Amniotic stem cell (primary cell): ENCODE measurements around the gene MTCL3.
A peak's percentile ranks its signal among the peaks of the same experiment; 100 is the strongest.

Experiments used
- DNase-seq: peaks from one replicate; lab custom pipeline; 2025; lab: John Stamatoyannopoulos, UW

The MTCL3 gene

DNA sequence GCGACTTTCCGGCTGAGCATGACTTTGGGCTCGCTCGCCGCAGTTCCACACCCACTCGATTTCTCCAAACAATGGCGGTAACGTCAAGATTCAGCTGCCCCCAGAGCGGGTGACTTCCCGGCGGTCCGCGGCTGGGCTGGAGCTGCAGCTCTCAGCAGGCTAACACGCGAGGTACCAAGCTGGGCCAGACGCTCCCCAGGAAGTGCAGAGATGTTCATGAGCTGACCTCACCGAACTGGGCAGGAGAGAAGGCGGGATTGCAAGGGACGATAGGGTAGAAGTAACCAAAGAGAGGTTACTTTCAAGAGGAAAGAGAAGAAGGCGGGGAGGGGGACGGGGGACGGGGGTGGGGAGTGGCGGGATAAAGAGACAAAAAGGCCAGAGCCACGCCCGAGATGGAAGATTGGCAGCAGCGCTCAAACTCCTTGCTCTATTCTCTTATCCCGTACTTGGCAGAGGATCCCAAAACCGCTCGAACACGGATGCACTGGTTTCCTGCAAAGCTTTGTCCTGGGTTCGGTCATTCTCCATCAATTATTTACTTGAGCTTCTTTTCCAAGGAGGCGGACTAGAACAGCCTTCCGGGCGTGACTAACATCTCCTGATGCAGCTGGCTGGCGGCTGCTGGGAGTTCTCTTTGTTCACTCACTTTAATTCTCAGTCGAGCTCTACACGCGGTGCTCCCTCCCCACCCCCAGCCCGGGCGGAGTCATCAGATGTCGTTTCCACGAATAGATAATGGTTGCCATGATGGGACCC, at the start of gene MTCL3:
MTCL3 (minus strand) TSS at position 626 of the 759 bp plus-strand sequence.
- DNase-seq: no peak

DNA sequence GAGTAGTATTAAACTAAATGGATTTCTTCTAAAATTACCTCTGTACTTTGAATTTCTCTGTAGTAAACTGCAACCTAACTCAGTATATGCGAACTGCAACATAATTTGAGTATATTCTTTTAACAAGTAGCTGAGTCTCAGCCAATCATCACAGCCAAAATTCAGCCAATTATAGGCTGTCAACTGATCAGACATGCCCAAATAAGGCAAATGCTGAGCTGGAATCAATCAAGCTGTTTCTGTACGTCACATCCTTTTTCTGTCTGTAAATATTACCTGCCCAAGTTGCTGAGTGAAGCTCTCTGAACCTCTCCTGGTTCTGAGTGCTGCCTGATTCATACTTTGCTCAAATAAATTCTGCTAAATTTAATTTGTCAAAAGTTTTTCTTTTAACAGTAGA, 48.3 kb upstream of the MTCL3 start:
- no peak for DNase-seq

DNA sequence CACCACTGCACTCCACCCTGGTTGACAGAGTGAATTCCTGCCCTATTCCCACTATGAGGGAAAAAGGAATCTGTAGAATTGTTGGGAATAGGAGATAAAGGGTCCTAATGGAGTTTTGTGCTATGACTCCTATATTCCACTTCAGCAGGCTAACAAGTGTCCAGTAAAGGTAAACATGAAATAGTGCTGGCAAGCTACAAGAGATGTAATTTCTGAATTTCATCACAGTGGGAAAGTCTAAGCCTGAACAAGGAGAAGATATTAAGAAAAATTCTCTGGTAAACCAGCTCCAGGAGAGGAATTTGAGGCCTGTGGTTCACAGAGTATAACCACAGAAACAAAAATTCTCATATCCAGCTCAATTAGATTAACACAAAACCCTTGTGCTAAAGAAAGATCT, 47.5 kb upstream of the MTCL3 start:
- no peak for DNase-seq

DNA sequence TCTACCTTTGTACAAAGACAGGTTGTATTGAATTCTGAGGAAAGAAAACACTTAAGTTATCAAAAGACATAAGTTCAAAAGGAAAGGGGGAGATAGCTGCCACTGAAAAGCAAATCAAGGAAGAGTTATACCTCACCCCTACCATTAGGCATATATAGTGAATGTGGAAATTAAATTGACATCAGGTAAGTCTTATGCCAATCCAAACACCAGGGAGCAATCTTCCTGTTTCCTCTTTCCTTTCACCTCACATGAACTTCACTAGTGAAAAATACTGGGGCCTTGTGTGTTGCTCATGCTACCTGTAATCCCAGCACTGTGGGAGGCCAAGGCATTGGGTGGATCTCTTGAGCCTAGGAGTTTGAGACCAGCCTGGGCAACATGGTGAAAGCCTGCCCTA, 47.0 kb upstream of the MTCL3 start:
- no peak for DNase-seq

GRCh38 chr6:127564761-127565160, 45.6 kb upstream of the MTCL3 start:
- DNase-seq: no peak

- no peak for DNase-seq
These were observed 42.5 kb upstream of the MTCL3 start for GRCh38 chr6:127561660-127562059.

DNA sequence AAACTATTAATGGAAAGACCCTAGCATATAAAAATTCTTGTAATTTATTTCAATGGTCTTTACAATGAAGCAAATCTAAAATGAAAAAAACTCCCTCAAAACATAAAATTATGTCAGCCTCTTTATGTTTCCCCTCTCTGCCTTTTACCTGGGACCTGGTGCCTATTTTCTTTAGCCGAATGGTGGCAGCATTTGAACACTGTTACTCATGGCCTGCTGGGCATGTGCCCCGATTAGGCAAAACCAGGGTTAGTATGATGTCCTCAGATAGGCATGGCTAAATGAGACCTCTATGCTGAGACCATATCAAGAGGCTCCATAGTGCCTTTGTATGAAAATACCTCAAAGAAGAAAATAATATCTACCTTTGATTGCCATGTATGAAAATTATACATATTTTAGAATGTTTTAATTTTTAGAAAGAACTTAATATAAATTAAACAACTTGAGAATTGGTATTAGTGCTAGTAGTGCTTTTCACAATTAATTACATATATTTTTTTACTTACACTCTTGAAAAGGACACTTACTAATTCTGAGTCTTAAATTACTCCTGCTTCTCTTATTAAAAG, 35.4 kb upstream of the MTCL3 start:
- no peak for DNase-seq

GRCh38 chr6:127550403-127550802, 31.3 kb upstream of the MTCL3 start:
- DNase-seq: no peak

DNA sequence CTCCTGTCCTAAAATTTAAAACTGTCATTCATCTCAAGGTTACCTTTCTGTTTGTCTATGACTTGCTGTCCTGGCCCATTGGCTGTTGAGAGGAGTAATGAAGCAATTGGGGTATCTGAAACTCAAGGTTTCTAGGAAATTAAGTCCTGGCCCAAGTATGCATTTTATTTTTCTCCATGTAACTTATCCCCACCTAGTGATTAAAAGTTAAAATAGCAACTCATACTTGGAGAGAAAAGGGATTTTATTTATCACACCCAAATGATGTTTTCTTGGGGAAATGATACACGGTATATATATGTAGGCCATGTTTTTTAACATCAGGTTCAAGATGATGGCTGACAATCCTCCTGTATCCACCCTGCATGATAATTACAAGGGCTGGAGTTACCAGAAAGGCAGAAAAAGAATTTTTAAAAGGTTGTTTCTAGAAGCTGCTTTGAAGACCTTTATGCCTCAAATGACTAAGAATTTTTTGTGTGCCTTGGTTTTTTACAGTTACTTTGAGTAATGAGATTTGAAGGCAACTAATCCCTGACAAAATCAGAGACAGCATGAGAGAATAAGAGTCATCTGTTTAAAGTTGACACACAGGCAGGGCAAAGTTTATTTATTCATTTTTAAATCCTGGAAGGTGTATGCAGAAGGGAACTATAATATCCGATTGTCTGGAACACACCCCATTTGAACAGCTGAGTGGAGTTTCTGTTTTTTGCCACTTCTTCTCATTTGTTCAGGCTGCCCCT, 28.9 kb upstream of the MTCL3 start:
- DNase-seq: no peak

DNA sequence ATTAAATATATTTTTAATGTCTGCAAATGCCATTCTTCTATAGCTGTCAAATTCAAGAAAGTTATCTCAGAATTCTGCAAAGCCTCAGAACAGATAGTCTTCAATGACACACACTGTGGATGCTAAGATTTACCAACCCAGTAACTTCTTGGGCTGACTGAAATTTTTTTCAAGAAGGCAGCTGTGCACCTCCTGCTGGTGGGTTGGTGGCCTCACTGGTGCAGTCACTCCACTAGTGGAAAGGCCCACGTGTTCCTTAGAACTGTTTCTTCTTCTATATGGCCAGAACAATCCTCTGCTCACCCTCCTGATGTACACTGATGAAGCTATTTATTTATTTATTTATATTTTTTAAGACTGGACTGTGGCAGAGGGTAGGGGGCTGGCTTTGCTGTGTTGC, 28.1 kb upstream of the MTCL3 start:
- no peak for DNase-seq

GRCh38 chr6:127539272-127539671, 20.1 kb upstream of the MTCL3 start:
- no peak for DNase-seq

GRCh38 chr6:127538750-127539264, 19.7 kb upstream of the MTCL3 start:
- DNase-seq: no peak

- no peak for DNase-seq
These were observed 14.6 kb upstream of the MTCL3 start for GRCh38 chr6:127533736-127534135.

- DNase-seq: no peak
These were observed 13.9 kb upstream of the MTCL3 start for GRCh38 chr6:127533011-127533410.

DNA sequence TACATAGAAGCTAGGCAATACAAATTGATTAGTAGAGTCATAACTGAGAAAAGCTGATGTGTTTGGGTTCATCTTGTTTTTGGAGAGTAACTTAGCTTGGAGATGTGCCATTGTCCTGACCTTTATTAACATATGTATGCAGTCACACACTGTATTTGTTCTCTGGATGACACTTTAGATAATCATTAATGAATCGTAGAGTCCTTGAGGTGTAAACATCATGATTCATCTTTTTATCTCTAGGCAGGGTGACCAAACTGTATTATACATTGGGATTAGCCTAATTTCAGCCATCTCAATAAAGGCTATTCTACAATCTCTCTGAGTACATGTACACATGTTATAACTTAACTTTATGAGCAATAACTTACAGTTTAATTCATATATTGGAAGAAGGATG, 3.6 kb upstream of the MTCL3 start:
- no peak for DNase-seq

- no peak for DNase-seq
These were observed 931 bp upstream of the MTCL3 start for GRCh38 chr6:127520066-127520465.

GRCh38 chr6:127519469-127519785, 292 bp upstream of the MTCL3 start:
- no peak for DNase-seq

DNA sequence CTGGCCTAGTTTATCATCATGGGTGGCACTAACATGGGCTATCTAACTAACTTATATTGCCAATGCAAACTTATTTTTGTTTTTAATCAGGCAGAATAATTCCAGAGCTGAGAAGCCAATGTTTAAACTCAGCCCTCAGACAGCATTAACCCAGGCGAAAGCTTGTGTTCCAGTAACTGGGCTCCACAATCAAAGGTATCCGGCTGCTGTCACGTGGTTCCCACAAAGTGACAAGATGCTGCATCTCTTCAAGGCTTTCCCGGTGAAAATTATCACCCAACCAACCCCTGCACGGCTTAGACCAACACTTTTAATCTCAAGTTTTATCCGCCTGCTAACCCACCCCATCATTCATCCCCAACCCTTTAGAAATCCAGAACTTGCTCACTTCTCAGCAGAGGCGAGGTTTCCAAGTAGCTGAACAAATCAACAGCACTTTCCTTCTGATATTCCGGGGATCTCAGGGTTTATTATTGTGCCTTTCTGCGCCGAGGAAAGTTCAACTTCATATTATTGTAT, 885 bp downstream of the MTCL3 start:
- no peak for DNase-seq

GRCh38 chr6:127517693-127518092, 1.4 kb downstream of the MTCL3 start:
- DNase-seq: no peak

- peak; percentile 24 for DNase-seq
These were observed 2.4 kb downstream of the MTCL3 start for GRCh38 chr6:127516662-127517273.

- DNase-seq: peak; percentile 26
These were observed 3.1 kb downstream of the MTCL3 start for GRCh38 chr6:127515794-127516661.
